SK-N-SH treated with all-trans-retinoic acid at 6 μM for 48 hours (cell line): ENCODE measurements around the gene ERCC8.

Experiments
- ATAC-seq: fragments of 200-7000 bp; cut with Tn5 transposase; 3 replicates; pipeline ENCODE4 v1.9.1; 2020; ENCODE audit warnings: mild to moderate bottlenecking, moderate library complexity
- ARNTL ChIP-seq: fragments of 450-650 bp; formaldehyde crosslinking; IDR thresholded peaks from 2 replicates; pipeline ENCODE4 v1.5.0; 2020; ENCODE audit warnings: low read depth, mild to moderate bottlenecking, moderate library complexity, borderline replicate concordance
- BACH2 ChIP-seq: fragments of 250-450 bp; sonication (Bioruptor Pico); IDR thresholded peaks from 2 replicates; pipeline ENCODE4 v1.9.0; 2021; ENCODE audit warnings: mild to moderate bottlenecking, borderline replicate concordance
- CREB5 ChIP-seq: fragments of 250-450 bp; sonication (Bioruptor Pico); IDR thresholded peaks from 2 replicates; pipeline ENCODE4 v1.5.1; 2020; ENCODE audit warnings: low read depth, mild to moderate bottlenecking, moderate library complexity
- CSDC2 ChIP-seq: fragments of 250-450 bp; sonication (Bioruptor Pico); IDR thresholded peaks from 2 replicates; pipeline ENCODE4 v1.5.0; 2020; ENCODE audit warnings: mild to moderate bottlenecking, moderate library complexity
- CSRNP3 ChIP-seq: fragments of 250-450 bp; sonication (Bioruptor Pico); IDR thresholded peaks from 2 replicates; pipeline ENCODE4 v1.5.1; 2021; ENCODE audit warnings: mild to moderate bottlenecking, moderate library complexity
- ESRRG ChIP-seq: fragments of 250-450 bp; sonication (Bioruptor Pico); IDR thresholded peaks from 2 replicates; pipeline ENCODE4 v1.6.1; 2021; ENCODE audit warnings: mild to moderate bottlenecking
- GLIS3 ChIP-seq: fragments of 250-450 bp; sonication (Bioruptor Pico); IDR thresholded peaks from 2 replicates; pipeline ENCODE4 v1.5.0; 2020; ENCODE audit warnings: mild to moderate bottlenecking, moderate library complexity
- ISL1 ChIP-seq: fragments of 250-450 bp; sonication (Bioruptor Pico); IDR thresholded peaks from 2 replicates; pipeline ENCODE4 v2.1.2; 2022; ENCODE audit warnings: mild to moderate bottlenecking, moderate library complexity
- OSR1 ChIP-seq: fragments of 250-450 bp; sonication (Bioruptor Pico); IDR thresholded peaks from 2 replicates; pipeline ENCODE4 v1.8.0; 2022; ENCODE audit warnings: moderate library complexity, mild to moderate bottlenecking, inconsistent platforms
- PPARA ChIP-seq: fragments of 250-450 bp; sonication (Bioruptor Pico); IDR thresholded peaks from 2 replicates; pipeline ENCODE4 v1.5.0; 2020; ENCODE audit warnings: mild to moderate bottlenecking, borderline replicate concordance
- RARB ChIP-seq: fragments of 250-450 bp; sonication (Bioruptor Pico); IDR thresholded peaks from 2 replicates; pipeline ENCODE4 v1.8.0; 2021; ENCODE audit warnings: mild to moderate bottlenecking, moderate library complexity
- SNAI2 ChIP-seq: fragments of 250-450 bp; sonication (Bioruptor Pico); IDR thresholded peaks from 2 replicates; pipeline ENCODE4 v1.5.0; 2020; ENCODE audit warnings: mild to moderate bottlenecking, moderate library complexity
- TCF4 ChIP-seq: fragments of 250-450 bp; sonication (Bioruptor Pico); IDR thresholded peaks from 2 replicates; pipeline ENCODE4 v1.8.0; 2021; ENCODE audit warnings: mild to moderate bottlenecking, moderate library complexity, borderline replicate concordance
- TOX ChIP-seq: fragments of 250-450 bp; sonication (Bioruptor Pico); IDR thresholded peaks from 2 replicates; pipeline ENCODE4 v1.8.0; 2021; ENCODE audit warnings: mild to moderate bottlenecking, moderate library complexity, borderline replicate concordance
- TSHZ2 ChIP-seq: fragments of 250-450 bp; sonication (Bioruptor Pico); IDR thresholded peaks from 2 replicates; pipeline ENCODE4 v1.5.0; 2020; ENCODE audit warnings: mild to moderate bottlenecking, moderate library complexity
- ZC3H10 ChIP-seq: fragments of 250-450 bp; sonication (Bioruptor Pico); IDR thresholded peaks from 2 replicates; pipeline ENCODE4 v1.5.1; 2021; ENCODE audit warnings: mild to moderate bottlenecking, moderate library complexity
- ZFP3 ChIP-seq: fragments of 250-450 bp; sonication (Bioruptor Pico); IDR thresholded peaks from 2 replicates; pipeline ENCODE4 v1.5.0; 2020; ENCODE audit warnings: mild to moderate bottlenecking, moderate library complexity
- ZFP30 ChIP-seq: fragments of 450-650 bp; formaldehyde crosslinking; IDR thresholded peaks from 2 replicates; pipeline ENCODE4 v1.5.0; 2022; ENCODE audit warnings: mild to moderate bottlenecking, moderate library complexity
- ZNF565 ChIP-seq: fragments of 450-650 bp; formaldehyde crosslinking; conservative IDR thresholded peaks from 2 replicates; pipeline ENCODE4 v1.5.0; 2020; ENCODE audit warnings: low read depth, mild to moderate bottlenecking, moderate library complexity
- ZNF70 ChIP-seq: fragments of 450-650 bp; formaldehyde crosslinking; IDR thresholded peaks from 2 replicates; pipeline ENCODE4 v1.5.0; 2020; ENCODE audit warnings: mild to moderate bottlenecking, moderate library complexity
- ZNF8 ChIP-seq: fragments of 450-650 bp; formaldehyde crosslinking; IDR thresholded peaks from 2 replicates; pipeline ENCODE4 v1.5.0; 2020; ENCODE audit warnings: mild to moderate bottlenecking, moderate library complexity
- TF ChIP-seq, protein P1 (sequence below): fragments of 250-450 bp; sonication (Bioruptor Pico); IDR thresholded peaks from 2 replicates; pipeline ENCODE4 v1.8.0; 2020; ENCODE audit warnings: mild to moderate bottlenecking, moderate library complexity, borderline replicate concordance
- TF ChIP-seq, protein P2 (sequence below): fragments of 250-450 bp; sonication (Bioruptor Pico); IDR thresholded peaks from 2 replicates; pipeline ENCODE4 v1.8.0; 2021; ENCODE audit warnings: low read depth, mild to moderate bottlenecking, moderate library complexity, borderline replicate concordance

Gene ERCC8

GRCh38 chr5:60836131-60836530 lies 108.7 kb downstream of the ERCC8 start:
- TF ChIP-seq GLIS3 (CRISPR knock-in tag) (no peak), ZFP30 (CRISPR knock-in tag) (no peak), CREB5 (CRISPR knock-in tag) (no peak), TCF4 (CRISPR knock-in tag) (no peak), BACH2 (no peak), CSDC2 (CRISPR knock-in tag) (no peak), ESRRG (no peak), TSHZ2 (CRISPR knock-in tag) (no peak), ARNTL (no peak), ZNF565 (CRISPR knock-in tag) (no peak), RARB (CRISPR knock-in tag) (no peak), CSRNP3 (no peak), PPARA (CRISPR knock-in tag) (no peak)
- TF ChIP-seq, protein P1, sequence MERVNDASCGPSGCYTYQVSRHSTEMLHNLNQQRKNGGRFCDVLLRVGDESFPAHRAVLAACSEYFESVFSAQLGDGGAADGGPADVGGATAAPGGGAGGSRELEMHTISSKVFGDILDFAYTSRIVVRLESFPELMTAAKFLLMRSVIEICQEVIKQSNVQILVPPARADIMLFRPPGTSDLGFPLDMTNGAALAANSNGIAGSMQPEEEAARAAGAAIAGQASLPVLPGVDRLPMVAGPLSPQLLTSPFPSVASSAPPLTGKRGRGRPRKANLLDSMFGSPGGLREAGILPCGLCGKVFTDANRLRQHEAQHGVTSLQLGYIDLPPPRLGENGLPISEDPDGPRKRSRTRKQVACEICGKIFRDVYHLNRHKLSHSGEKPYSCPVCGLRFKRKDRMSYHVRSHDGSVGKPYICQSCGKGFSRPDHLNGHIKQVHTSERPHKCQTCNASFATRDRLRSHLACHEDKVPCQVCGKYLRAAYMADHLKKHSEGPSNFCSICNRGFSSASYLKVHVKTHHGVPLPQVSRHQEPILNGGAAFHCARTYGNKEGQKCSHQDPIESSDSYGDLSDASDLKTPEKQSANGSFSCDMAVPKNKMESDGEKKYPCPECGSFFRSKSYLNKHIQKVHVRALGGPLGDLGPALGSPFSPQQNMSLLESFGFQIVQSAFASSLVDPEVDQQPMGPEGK (CRISPR knock-in tag) = no peak
- ATAC-seq = no peak

DNA sequence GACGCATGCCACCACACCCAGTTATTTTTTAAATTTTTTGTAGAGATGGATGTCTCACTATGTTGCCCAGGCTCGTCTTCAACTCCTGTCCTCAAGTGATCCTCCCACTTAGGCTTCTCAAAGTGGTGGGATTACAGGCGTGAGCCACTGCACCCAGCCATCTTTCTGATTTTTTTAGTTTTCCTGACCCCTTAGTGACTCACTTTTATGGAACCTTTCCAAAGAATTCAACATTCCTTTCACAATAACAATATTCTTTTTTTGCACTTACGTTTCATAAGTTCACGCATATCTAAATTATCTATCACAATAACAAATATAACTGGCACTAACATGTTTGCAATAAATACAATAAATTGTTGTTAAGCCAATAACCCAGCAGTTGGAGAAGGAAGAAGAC lies 109.3 kb downstream of the ERCC8 start:
- ATAC-seq = no peak
- TF ChIP-seq ZC3H10 (CRISPR knock-in tag) (no peak), ESRRG (no peak), ZNF565 (CRISPR knock-in tag) (no peak), SNAI2 (no peak), PPARA (CRISPR knock-in tag) (no peak), CSDC2 (CRISPR knock-in tag) (no peak), ZNF70 (CRISPR knock-in tag) (no peak), TCF4 (CRISPR knock-in tag) (no peak), CSRNP3 (no peak), GLIS3 (CRISPR knock-in tag) (no peak), ARNTL (no peak), TOX (CRISPR knock-in tag) (no peak), OSR1 (CRISPR knock-in tag) (no peak), ZNF8 (no peak), ISL1 (CRISPR knock-in tag) (no peak), ZFP3 (CRISPR knock-in tag) (no peak), CREB5 (CRISPR knock-in tag) (no peak), RARB (CRISPR knock-in tag) (no peak)
- TF ChIP-seq, protein P1 (CRISPR knock-in tag) = no peak
- TF ChIP-seq, protein P2, sequence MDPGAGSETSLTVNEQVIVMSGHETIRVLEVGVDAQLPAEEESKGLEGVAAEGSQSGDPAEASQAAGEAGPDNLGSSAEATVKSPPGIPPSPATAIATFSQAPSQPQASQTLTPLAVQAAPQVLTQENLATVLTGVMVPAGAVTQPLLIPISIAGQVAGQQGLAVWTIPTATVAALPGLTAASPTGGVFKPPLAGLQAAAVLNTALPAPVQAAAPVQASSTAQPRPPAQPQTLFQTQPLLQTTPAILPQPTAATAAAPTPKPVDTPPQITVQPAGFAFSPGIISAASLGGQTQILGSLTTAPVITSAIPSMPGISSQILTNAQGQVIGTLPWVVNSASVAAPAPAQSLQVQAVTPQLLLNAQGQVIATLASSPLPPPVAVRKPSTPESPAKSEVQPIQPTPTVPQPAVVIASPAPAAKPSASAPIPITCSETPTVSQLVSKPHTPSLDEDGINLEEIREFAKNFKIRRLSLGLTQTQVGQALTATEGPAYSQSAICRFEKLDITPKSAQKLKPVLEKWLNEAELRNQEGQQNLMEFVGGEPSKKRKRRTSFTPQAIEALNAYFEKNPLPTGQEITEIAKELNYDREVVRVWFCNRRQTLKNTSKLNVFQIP (CRISPR knock-in tag) = no peak
- TF ChIP-seq, all 23 proteins: peak for 0
